A673 (cell line): ENCODE measurements around the gene ASB5. TPM values are rescaled to one million over a fixed set of nuclear protein-coding genes. Genes with fewer than 3 reads are reported as not detected.

ENCODE experiments used
- BruUV-seq: library from RNA; stranded (reverse); fragments of 400-500 nt; replicated peaks from 2 replicates; lab custom pipeline; 2021; lab: Mats Ljungman, UMichigan
- CTCF ChIA-PET: fragments of 300-600 bp; sonication (Branson Sonifier 250); formaldehyde crosslinking; loops from one replicate; lab custom pipeline; 2022; ENCODE audit warnings: antibody characterized with exemption; lab: Charles Lee
- POLR2A ChIA-PET: fragments of 300-600 bp; sonication (Branson Sonifier 250); formaldehyde crosslinking; loops from one replicate; lab custom pipeline; 2022; ENCODE audit warnings: antibody characterized with exemption; ENCODE audit not compliant: low non-redundant PET; lab: Charles Lee
- DNase-seq: peaks from one replicate; pipeline ENCODE4 v3.0.0-alpha.2; 2015; ENCODE audit warnings: low spot score
- H3K27ac ChIP-seq: fragments of 200-600 bp; sonication (generic); 2 replicates; pipeline ENCODE4 v1.5.1; 2016; ENCODE audit warnings: mixed run types, low read depth, mild to moderate bottlenecking, mixed read lengths, antibody characterized with exemption, low read length; ENCODE audit not compliant: poor library complexity, severe bottlenecking
- H3K27me3 ChIP-seq: fragments of 200-600 bp; sonication (generic); replicated peaks from 2 replicates; pipeline ENCODE4 v1.6.1; 2017; ENCODE audit warnings: mixed run types, low read depth, mild to moderate bottlenecking, mixed read lengths, antibody characterized with exemption, low read length; ENCODE audit not compliant: insufficient read depth, poor library complexity
- H3K36me3 ChIP-seq: fragments of 200-600 bp; sonication (generic); 2 replicates; pipeline ENCODE4 v1.6.1; 2016; ENCODE audit warnings: mixed run types, mild to moderate bottlenecking, mixed read lengths, antibody characterized with exemption, low read length; ENCODE audit not compliant: insufficient read depth, poor library complexity, severe bottlenecking
- H3K4me1 ChIP-seq: fragments of 200-600 bp; sonication (generic); 2 replicates; pipeline ENCODE4 v1.6.1; 2017; ENCODE audit warnings: mixed run types, mild to moderate bottlenecking, mixed read lengths, antibody characterized with exemption, low read length; ENCODE audit not compliant: insufficient read depth, poor library complexity, severe bottlenecking
- H3K4me3 ChIP-seq: fragments of 200-600 bp; sonication (generic); 2 replicates; pipeline ENCODE4 v1.5.1; 2016; ENCODE audit warnings: low read depth, mixed run types, mild to moderate bottlenecking, mixed read lengths, low read length; ENCODE audit not compliant: poor library complexity, severe bottlenecking
- H3K9me3 ChIP-seq: fragments of 200-600 bp; sonication (generic); 2 replicates; pipeline ENCODE4 v1.6.1; 2016; ENCODE audit warnings: mixed run types, low read depth, mild to moderate bottlenecking, mixed read lengths, antibody characterized with exemption, low read length; ENCODE audit not compliant: poor library complexity, severe bottlenecking
- EZH2 ChIP-seq: fragments of 200-600 bp; sonication (generic); IDR thresholded peaks from 2 replicates; pipeline ENCODE4 v1.6.1; 2017; ENCODE audit warnings: borderline replicate concordance, low read depth, mild to moderate bottlenecking, mixed read lengths, antibody characterized with exemption, low read length; ENCODE audit not compliant: poor library complexity, severe bottlenecking
- intact Hi-C: fragments of 100-400 bp; cut with micrococcal nuclease; formaldehyde crosslinking; loops from one replicate; pipeline ENCODE4 v1.10.0; 2022; ENCODE audit not compliant: unreplicated experiment
- total RNA-seq: library from RNA; stranded (reverse); gene quantifications from 2 replicates; pipeline ENCODE4 v1.2.3, GENCODE V29; 2021
- TF ChIP-seq, protein P1 (sequence below): fragments of 300-800, 200-600 bp; sonication (generic); conservative IDR thresholded peaks from 2 replicates; pipeline ENCODE4 v1.5.1; 2017; ENCODE audit warnings: low read depth, mild to moderate bottlenecking, antibody characterized with exemption, low read length, moderate library complexity, mixed read lengths

ASB5 gene
- total RNA-seq, 1 experiment from 2014 or later = not detected

DNA sequence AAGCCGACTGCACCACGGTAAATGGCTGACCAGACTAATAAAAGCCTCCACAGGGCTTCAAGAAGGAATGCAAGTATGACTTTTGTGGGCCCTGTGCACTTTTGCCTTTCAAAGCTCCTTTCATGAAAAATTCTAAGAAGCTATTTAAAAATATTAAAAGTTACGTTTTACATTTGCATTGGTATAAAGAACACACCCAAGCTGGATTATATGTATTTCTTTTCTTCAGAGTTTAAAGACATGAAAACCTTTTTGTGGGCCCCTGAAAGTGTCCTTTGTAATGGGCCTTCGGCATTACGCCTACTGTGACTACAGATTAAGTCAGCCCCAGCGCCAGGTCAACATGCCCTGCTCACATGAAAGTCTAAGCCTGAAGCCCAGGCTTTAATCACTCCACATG, 20.5 kb upstream of the ASB5 start:
- Histone ChIP-seq H3K27me3 (no peaks in the 10 kb centered on the region), H3K36me3 (no peaks in the 10 kb centered on the region), H3K9me3 (no peaks in the 10 kb centered on the region), H3K27ac (no peak overlapping the region), H3K4me1 (no peaks in the 10 kb centered on the region), H3K4me3 (no peak overlapping the region)
- BruUV-seq = no TSS peak
- ChIA-PET POLR2A (no interaction called here), CTCF (no interaction called here)
- intact Hi-C loops = no loop called here
- no peak for DNase-seq
- no peak for TF ChIP-seq EZH2
- TF ChIP-seq, protein P1, sequence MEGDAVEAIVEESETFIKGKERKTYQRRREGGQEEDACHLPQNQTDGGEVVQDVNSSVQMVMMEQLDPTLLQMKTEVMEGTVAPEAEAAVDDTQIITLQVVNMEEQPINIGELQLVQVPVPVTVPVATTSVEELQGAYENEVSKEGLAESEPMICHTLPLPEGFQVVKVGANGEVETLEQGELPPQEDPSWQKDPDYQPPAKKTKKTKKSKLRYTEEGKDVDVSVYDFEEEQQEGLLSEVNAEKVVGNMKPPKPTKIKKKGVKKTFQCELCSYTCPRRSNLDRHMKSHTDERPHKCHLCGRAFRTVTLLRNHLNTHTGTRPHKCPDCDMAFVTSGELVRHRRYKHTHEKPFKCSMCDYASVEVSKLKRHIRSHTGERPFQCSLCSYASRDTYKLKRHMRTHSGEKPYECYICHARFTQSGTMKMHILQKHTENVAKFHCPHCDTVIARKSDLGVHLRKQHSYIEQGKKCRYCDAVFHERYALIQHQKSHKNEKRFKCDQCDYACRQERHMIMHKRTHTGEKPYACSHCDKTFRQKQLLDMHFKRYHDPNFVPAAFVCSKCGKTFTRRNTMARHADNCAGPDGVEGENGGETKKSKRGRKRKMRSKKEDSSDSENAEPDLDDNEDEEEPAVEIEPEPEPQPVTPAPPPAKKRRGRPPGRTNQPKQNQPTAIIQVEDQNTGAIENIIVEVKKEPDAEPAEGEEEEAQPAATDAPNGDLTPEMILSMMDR = no peak

DNA sequence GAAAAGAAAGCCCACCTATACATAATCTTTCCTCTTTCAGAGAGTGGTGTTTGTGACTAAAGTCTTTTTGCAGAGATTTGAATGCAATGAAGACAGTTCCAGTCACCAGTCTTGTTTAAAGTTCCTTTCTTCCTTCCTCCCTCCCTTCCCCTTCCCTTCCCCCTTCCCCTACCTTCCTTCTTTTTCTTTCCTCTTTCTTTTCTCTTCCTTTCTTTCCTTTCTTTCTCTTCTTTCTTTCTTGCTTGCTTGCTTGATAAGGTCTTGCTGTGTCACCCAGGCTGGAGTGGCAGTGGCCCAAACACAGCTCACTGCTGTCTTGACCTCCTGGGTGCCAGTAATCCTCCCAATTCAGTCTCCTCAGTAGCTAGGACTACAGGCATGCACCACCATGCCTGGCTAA, 19.0 kb upstream of the ASB5 start:
- BruUV-seq = no TSS peak
- ChIA-PET POLR2A (no interaction called here), CTCF (no interaction called here)
- no peak for DNase-seq
- Histone ChIP-seq H3K27ac (no peak overlapping the region), H3K27me3 (no peaks in the 10 kb centered on the region), H3K4me3 (no peak overlapping the region), H3K9me3 (no peaks in the 10 kb centered on the region), H3K4me1 (no peaks in the 10 kb centered on the region), H3K36me3 (no peaks in the 10 kb centered on the region)
- intact Hi-C loops = no loop called here
- no peak for TF ChIP-seq EZH2
- TF ChIP-seq, protein P1 = no peak

DNA sequence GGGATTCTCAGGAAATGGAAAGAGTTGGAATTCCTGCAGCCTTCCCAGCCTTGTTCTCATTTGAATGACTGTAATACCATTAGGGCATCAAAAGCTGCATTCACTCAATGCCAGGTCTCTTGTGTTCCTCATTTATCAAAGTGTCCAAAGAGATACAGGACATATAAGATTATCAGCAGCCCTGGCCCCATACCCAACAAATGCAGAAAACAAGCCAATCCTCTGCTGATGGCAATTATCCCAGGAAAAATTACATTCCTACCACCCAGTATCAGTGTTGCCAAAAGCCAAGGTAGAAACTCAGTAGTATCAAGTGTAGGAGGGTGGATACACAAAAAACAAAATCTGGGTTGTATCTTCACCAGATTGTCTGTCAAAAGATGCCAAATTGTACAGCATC, 18.5 kb upstream of the ASB5 start:
- TF ChIP-seq EZH2 = no peak
- TF ChIP-seq, protein P1 = no peak
- H3K4me1 ChIP-seq = no peaks in the 10 kb centered on the region
- H3K9me3 ChIP-seq = no peaks in the 10 kb centered on the region
- BruUV-seq = no TSS peak
- intact Hi-C loops = no loop called here
- ChIA-PET POLR2A (no interaction called here), CTCF (no interaction called here)
- no peaks in the 10 kb centered on the region for H3K36me3 ChIP-seq
- no peak for DNase-seq
- H3K27ac ChIP-seq = no peak overlapping the region
- no peak overlapping the region for H3K4me3 ChIP-seq
- H3K27me3 ChIP-seq = no peaks in the 10 kb centered on the region
